ENCODE data around the gene CDH15.

GRCh38 chr16:89122322-89122851, 49.2 kb upstream of the CDH15 start:
- TF ChIP-seq CTCF (IDR thresholded peaks at IDR 0.05; ENCODE audit: insufficient read depth, low read length, poor library complexity, severe bottlenecking) (no peak), EZH2phosphoT487 (conservative IDR thresholded peaks at IDR 0.05; ENCODE audit: low read length) (no peak)

Measured in SU-DHL-6 (cell line).